Dermis microvascular lymphatic vessel endothelial cell (primary cell): ENCODE measurements around the gene SMG7. TPM values are rescaled to one million over a fixed set of nuclear protein-coding genes. Genes with fewer than 3 reads are reported as not detected.
"Not testable (repeated sequence)": the region's sequence is repeated elsewhere in the genome, so short reads cannot be mapped to it uniquely, and the experiment has no call there.

Experiments
- DNase-seq, 2 donors: peaks; one replicate each; pipeline versions ENCODE4 v3.0.0 to v3.0.0-alpha.2; 2010; ENCODE audit warnings: low read depth in 2 of 2
- total RNA-seq: library from RNA; depleted of rRNA; stranded (reverse); fragments of >200 nt; gene quantifications from 2 replicates; pipeline ENCODE4 v1.2.1, GENCODE V29; 2014

Gene SMG7, protein sequence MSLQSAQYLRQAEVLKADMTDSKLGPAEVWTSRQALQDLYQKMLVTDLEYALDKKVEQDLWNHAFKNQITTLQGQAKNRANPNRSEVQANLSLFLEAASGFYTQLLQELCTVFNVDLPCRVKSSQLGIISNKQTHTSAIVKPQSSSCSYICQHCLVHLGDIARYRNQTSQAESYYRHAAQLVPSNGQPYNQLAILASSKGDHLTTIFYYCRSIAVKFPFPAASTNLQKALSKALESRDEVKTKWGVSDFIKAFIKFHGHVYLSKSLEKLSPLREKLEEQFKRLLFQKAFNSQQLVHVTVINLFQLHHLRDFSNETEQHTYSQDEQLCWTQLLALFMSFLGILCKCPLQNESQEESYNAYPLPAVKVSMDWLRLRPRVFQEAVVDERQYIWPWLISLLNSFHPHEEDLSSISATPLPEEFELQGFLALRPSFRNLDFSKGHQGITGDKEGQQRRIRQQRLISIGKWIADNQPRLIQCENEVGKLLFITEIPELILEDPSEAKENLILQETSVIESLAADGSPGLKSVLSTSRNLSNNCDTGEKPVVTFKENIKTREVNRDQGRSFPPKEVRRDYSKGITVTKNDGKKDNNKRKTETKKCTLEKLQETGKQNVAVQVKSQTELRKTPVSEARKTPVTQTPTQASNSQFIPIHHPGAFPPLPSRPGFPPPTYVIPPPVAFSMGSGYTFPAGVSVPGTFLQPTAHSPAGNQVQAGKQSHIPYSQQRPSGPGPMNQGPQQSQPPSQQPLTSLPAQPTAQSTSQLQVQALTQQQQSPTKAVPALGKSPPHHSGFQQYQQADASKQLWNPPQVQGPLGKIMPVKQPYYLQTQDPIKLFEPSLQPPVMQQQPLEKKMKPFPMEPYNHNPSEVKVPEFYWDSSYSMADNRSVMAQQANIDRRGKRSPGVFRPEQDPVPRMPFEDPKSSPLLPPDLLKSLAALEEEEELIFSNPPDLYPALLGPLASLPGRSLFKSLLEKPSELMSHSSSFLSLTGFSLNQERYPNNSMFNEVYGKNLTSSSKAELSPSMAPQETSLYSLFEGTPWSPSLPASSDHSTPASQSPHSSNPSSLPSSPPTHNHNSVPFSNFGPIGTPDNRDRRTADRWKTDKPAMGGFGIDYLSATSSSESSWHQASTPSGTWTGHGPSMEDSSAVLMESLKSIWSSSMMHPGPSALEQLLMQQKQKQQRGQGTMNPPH
- total RNA-seq: 11.8 and 15.0 TPM in 2 replicates

DNA sequence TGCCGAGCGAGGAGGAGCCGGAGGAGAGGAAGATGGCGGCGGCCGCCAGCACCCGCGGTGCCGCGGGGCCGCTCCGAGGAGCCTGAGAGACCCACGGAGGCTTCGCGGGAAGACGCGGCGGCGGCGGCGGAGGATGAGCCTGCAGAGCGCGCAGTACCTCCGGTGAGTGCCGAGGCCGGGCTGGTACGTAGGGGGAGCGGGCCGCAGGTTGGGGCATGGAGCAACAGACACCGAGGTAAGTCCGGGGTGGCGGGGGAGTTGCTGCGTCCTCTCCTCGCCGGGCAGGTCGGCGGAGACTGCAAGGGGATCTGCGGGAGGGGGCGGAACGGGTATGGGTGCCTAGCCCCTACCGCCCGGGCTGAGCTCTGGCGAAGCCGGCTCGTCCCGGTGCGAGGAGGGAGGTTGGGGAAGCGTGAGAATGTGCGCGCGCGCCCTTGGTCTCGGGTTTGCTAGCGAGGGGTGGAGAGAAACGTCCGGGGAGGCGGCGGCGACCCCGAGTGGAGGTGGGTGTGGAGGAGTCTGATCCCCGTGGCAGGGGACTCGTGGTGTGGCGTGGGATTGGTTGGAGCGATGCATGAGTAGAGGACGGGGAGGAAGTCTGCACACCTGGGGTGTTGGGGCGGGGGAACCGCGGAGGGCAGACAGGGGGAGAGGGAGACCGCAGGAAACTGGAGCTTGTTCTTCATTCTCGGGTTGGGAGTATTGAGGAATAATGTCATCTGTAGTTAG, at the start of gene SMG7:
Gene SMG7 (plus strand): TSS at position 12 of the 729 bp plus-strand sequence. CDS start 122 bp downstream, at position 134.
- DNase-seq: peak in 1 of 2 donors; percentile 42

DNA sequence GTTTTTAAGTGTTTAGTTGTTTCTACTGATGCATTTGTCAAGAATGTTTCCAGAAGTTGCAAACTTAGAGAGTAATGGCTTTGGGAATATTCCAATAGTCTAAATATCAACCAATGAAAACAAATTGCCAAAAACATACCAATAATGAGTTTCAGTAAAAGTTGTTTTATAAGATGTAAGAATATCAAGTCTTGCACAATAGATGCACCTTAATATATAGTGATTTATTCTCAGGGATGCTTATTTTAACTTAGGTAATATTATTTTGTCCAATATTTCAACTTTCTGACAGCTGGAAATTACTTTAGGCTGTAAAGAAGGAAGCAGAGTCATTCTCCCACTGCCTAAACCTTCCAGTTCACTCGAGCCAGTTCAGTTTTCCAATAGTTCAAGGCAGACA, 48.8 kb upstream of the SMG7 start:
- DNase-seq: no peak

DNA sequence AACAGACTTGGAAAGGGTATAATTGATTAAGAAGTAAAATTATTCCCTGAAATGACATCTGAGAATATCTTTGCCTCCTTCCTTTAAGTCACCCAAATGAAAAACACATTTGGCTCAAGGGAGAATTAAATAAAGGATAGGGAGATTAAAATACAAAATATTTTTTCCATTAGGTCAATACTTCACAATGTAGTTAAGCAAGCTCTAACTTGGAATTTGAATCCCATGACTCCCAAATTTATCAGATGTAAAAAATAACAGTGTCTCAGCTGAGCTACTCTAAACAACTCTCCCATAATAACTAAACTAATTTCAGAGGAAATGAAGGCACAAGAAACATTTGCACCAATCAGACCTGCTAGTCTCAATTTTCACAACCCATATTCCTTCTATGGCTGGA, 47.6 kb upstream of the SMG7 start:
- DNase-seq: no peak

DNA sequence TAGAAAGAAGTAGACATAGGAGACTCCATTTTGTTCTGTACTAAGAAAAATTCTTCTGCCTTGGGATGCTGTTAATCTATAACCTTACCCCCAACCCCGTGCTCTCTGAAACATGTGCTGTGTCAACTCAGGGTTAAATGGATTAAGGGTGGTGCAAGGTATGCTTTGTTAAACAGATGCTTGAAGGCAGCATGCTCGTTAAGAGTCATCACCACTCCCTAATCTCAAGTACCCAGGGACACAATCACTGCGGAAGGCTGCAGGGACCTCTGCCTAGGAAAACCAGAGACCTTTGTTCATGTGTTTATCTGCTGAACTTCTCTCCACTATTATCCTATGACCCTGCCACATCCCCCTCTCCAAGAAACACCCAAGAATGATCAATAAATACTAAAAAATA, 44.7 kb upstream of the SMG7 start:
- DNase-seq: not testable (repeated sequence)

DNA sequence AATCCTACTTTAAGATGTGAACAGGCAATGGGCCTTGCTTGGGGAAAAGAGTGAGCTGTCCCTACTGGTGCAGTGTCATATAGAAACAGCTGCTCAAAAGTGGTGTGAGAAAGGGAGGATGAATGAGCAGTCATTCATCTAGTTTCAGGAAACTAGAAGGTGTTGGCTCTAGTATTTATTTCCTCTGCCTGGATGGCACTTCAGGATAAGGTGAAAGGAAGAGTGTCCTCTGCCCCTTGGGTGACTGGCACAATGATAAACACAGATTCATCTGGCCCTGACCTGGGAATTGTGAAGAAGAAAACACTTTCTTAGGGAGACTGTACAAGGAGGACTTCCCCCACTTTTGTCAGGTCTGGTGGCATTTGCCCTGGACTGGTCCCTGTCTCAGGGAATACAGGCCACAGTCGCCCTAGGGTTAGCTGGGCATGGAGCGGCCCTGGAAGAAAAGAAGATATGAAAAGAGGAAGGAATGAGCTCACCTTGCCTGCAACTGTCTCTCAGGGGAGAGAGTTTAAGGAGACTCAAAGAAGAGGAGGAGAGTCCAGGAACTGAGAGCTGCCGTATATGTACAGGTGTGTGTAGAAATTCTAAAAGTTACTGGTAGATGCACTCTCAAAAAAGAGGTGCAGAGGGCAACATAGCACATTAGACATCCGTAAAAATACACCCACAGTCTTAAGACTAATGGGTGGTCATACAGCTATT, 40.3 kb upstream of the SMG7 start:
- no peak for DNase-seq

DNA sequence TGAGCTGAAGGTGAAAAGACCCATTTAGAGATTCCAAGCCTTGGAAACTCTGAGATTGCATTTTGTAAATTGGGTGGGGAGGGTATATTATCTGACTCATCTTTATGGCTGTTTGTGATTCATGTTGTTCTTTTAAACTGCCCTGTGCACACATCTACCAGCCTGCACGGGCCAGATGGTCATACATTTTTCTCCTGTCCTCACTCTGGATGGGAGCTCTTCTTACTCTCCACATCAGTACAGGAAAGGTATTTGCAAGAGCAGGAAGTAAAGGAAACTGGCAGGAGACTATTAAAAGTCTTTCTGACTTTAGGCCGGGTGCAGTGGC, 39.8 kb upstream of the SMG7 start:
- DNase-seq: no peak

DNA sequence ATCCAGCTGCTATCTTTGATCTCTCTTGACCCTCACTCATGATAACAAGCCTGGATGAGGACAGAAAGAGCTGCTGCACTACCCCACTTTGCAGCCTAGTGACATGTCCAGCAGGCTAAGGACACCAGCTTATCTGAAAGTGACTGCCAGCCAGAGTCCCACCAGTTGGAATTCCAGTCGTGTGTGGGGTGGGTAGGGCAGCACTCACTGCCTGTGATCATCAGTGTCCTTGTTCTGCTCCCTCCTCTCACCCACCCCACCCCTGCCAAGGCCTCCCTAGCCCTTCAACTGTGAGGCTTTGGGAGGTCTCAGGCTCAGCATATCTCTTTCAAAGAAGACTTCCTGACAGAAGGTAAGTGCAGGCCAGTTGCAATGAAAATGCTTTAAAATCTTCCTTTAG, 38.6 kb upstream of the SMG7 start:
- no peak for DNase-seq

DNA sequence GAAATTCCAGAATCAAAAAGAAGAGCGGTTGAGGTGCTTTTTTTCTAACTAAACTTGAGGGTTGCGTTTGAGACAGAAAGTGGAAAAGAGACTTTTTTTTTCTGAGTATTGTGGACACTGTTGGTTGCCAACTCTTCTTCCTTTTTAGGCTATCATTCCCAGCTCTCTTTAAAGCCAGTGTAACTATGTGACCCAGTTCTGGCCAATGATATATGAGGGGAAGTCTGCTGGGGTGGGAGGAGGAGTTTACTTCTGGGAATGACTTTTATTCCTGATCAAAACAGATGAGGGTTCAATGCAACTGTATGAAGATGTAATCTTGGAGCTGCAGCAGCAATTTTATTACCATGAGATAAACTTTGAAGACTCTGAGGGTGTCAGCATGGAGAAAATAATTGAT, 36.8 kb upstream of the SMG7 start:
- no peak for DNase-seq

DNA sequence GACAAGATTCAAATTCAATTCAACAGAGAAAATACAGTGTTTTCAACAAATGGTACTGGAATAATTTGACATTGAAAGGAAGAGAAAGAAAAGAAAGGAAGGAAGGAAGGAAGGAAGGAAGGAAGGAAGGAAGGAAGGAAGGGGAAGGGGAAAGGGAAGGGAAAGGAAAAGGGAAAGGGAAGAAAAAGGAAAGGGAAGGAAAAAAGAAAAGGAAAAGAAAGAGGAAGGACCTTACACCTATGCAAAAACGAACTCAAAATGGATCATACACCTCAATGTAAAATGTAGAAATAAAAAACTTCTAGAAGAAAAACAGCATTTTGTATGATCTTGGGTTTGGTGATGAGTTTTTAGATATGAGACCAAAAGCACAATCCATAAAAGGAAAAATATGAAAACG, 34.2 kb upstream of the SMG7 start:
- no peak for DNase-seq

DNA sequence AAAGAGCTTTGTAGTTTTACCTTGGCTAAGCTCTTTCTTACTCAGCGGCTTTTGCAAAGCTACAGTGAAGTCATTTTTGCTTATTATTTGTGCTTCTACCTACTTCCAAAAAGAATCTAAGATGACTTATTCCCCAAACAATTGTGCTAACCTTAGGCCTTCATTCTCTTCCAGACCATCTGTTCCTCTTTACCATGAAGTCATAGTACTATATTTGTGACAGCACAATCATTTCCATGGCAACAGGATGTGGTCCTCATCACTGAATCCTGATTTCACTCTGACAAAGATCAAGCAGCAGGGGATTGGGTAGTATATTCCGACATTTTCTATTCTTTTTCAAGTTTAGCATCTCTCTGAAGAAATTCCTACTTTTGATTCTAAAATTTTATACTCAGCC, 29.3 kb upstream of the SMG7 start:
- peak in 1 of 2 donors; percentile 13 for DNase-seq

DNA sequence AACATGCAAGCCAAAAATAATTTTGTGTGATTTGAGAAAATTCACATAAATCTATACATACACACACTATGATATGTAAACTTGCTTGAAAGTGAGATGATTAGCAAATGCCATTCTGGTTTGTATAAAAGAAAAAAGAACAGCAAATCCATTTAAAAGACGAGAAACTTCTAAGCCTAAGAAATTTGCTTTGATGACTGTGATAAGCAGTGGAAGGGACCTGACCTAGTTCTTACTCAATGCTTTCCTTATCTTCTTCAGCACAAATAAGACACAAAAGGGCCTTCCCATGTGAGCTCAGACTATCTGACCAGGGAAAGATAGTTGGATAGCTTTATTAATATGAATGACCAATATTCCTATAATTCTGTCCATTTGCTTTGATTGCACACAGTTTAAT, 28.8 kb upstream of the SMG7 start:
- DNase-seq: no peak

DNA sequence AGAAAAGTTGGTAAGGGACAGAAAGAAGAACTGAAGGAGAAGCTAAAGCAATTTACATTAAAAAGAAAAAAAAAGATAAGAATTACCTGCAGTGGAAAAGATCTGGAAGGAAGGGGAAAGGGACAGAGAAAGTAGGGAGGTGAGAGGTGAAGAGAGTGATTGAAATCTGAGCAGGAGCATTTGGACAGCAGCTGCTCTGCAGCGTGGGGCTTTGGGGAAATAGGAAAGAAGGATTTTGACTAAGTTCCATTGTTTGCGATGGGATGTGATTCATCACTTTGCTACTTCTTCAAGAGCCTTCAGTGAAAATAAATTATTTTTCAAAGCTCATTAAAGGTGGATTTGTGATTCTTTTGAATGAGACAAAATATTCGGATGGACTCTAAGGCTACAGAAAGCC, 28.1 kb upstream of the SMG7 start:
- DNase-seq: peak in 1 of 2 donors; percentile 70

DNA sequence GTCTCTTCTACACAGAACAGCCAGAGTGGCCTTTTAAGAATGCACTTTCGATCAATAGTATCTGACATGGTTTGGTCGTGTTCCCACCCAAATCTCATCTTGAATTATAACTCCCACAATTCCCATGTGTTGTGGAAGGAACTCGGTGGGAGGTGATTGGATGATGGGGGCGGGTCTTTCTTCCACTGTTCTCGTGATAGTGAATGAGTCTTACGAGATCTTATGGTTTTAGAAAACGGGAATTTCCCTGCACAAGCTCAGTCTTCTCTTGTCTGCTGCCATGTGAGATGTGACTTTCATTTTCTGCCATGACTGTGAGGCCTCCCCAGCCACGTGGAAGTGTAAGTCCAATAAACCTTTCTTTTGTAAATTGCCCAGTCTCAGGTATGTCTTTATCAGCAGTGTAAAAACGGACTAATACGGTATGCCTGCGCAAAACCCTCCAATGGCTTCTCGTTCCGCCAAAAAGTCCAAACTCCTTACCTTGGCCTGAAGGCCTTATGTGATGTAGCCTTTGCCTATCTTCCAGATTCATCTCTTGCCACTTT, 23.0 kb upstream of the SMG7 start:
- no peak for DNase-seq

DNA sequence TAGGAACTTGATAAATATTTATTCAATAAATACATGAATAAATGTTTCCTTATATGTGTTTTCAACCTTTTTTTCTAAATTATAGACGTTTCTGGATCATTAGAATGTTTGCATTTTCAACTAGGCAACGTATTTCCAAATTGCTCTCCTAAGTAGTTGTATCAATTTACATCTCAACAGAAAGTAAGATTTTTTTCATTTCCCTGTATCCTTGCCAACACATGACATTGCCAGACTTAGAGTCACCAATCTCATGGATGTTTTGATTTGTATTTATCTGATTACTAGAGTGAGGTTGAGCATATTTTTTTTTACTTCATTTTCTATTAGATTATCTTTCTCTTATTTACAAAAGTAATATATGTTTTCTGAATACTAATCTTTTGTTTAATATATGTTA, 22.2 kb upstream of the SMG7 start:
- no peak for DNase-seq

DNA sequence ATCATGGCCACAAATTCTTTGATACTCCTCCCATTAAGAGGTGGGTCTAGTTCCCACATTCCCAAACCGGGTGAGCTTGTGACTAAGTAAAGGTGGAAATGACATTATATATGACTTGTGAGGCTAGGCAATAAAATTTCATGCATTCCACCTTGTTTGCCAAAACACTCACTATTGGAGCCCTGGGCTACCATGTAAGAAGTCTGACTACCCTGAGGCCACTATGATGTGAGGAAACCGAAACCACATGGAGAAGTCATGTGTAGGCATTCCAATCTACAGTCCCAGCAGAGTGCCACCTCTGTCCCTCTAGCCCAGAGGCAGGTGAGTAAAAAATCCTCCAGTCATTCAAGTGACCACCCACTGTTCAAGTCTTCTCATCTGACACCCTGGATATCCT, 17.9 kb upstream of the SMG7 start:
- no peak for DNase-seq

DNA sequence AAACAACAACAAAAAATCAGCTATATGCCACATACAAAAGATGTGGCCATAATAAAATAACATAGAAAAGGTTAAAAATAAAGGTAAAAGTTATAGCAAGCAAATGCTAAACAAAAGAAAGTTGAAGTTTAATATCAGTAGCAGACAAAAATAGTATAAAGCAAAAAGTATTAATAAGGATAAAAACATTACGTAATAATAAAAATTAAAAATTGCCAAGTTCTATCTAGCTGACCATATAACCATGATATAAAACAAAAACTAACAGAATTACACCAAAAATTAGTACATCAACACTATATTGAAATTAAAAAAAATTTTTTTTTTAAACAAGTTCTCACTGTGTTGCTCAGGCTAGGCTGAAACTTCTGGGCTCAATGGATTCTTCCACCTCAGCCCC, 15.5 kb upstream of the SMG7 start:
- no peak for DNase-seq

DNA sequence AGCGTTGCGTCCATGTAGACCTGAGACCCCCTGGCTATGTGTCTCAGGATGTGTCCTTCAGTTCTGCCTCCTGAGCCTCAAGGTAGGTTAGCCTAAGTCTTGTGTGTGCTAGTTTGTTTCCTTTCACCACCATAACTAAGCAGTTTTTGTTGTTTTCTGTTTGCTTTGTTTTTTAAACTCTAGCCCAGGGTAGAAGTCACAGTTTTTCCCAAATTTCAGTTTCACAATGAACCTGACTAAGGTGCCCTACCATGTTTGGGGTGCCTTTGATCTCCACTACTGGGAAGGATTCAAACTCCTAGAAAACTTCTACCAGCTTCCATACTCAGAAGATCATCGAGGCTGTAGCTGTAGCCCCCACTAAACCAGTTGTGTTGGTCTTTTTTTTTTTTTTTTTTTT, 14.8 kb upstream of the SMG7 start:
- no peak for DNase-seq

DNA sequence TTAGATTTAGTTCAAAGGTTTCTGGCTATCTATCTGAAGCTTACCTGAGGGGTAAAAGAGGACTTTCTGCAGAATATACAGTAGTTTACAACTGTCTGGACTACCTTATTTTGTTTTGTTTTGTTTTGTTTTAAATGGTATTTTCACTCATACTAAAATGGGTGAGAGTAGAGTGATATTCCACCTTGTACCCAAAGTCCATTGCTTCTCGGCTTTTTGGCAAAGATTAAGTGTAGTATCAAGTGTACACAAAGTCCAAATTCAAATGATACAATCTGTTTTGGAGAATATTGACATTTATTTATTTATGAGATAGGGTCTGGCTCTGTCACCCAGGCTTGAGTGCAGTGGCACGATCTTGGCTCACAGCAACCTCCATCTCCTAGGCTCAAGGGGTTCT, 11.7 kb upstream of the SMG7 start:
- DNase-seq: no peak

DNA sequence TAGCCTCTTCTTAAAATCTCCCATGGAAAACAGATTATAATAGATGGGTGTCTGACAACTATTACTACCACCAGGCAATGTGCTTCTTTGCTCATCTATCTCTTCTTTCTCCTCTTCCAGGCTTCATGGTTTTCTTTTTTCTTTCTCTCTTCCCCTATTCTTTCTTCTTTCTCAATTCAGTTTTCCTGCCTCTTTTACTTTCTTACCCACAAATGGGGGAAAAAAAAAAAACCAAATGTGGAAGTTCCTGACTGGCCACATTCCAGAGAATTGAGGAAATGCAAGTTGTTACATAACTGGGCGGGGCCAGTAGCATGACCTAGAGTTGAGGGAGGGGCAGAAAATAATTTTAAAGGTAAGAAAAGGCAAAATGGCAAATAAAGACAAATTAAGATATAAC, 10.9 kb upstream of the SMG7 start:
- DNase-seq: no peak

DNA sequence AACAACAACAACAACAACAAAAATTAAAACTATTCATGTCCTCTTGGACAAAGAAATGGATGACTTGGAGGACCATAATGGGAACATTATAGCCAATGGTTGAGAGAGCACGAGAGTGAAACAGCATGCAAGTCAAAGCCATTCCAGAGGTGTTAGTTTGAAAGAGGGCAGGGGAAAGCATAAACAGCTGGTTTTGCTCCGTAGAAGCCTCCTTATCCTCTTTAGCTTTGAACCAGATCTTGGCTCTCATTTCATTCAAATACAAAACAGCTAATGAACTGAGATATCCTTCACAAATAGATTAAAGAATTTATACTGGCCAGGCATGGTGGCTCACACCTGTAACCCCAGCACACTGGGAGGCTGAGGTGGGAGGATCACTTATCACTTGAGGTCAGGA, 8.7 kb upstream of the SMG7 start:
- DNase-seq: no peak

DNA sequence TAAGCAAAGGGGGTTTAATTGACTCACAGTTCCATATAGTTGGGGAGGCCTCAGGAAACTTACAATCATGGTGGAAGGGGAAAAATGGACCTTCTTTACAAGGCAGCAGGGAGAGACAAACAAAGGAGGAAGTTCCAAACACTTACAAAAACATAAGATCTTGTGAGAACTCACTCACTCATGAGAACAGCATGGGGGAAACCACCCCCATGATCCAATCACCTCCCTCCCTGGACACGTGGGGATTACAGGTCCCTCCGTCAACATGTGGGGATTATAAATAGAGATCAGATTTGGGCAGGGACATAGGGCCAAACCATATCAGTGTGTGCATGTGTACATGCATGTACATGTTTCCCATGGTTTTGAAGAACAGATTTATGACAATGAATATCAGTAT, 5.5 kb upstream of the SMG7 start:
- no peak for DNase-seq
